ENCODE results near the gene LRBA.
A peak's percentile ranks its signal among the peaks of the same experiment; 100 is the strongest.

Gene LRBA

GRCh38 chr4:150253416-150253815 lies 761.7 kb downstream of the LRBA start:
- Histone ChIP-seq H3K4me3 (ENCODE audit: low read depth in 1 of 2, low read length in 2 of 2) (no peak overlapping the region), H3K27me3 (ENCODE audit: control insufficient read depth in 1 of 2, insufficient read depth in 2 of 2, low read length in 2 of 2) (no peaks in the 10 kb centered on the region), H3K9ac (ENCODE audit: low read length) (no peak overlapping the region), H3K36me3 (ENCODE audit: insufficient read depth, low read length) (peaks cover 16% of the 10 kb centered on the region), H3K27ac (ENCODE audit: low read depth, low read length) (peak overlapping the region; percentile 8), H3K9me3 (ENCODE audit: low read length) (no peaks in the 10 kb centered on the region), H3K4me1 (ENCODE audit: insufficient read depth, low read length) (peaks cover 20% of the 10 kb centered on the region)

DNA sequence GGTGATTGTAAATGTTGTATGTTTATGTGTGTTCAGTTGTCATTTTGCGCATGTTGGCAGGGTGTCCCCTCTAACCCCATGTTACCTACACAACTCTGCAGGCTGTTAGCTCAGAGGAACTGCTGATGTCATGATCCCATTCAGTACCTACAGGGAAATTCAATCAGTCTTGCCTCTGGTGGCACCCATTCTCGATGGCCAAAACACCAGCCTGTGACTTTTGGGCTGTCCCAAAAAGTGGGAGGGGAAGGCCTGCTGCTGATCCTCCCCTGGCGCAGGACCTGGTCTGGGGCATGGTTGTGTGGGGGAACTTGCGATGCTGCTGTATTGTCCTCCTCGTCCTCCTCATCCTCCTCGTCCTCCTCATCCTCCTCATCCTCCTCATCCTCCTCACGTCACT lies 762.3 kb downstream of the LRBA start:
- H3K27ac ChIP-seq (ENCODE audit: low read depth, low read length): no peak overlapping the region
- H3K9ac ChIP-seq (ENCODE audit: low read length): no peak overlapping the region
- no peaks in the 10 kb centered on the region for H3K9me3 ChIP-seq (ENCODE audit: low read length)
- peaks cover 20% of the 10 kb centered on the region for H3K4me1 ChIP-seq (ENCODE audit: insufficient read depth, low read length)
- peaks cover 23% of the 10 kb centered on the region for H3K36me3 ChIP-seq (ENCODE audit: insufficient read depth, low read length)
- no peaks in the 10 kb centered on the region for H3K27me3 ChIP-seq (ENCODE audit: control insufficient read depth in 1 of 2, insufficient read depth in 2 of 2, low read length in 2 of 2)
- no peak overlapping the region for H3K4me3 ChIP-seq (ENCODE audit: low read depth in 1 of 2, low read length in 2 of 2)

DNA sequence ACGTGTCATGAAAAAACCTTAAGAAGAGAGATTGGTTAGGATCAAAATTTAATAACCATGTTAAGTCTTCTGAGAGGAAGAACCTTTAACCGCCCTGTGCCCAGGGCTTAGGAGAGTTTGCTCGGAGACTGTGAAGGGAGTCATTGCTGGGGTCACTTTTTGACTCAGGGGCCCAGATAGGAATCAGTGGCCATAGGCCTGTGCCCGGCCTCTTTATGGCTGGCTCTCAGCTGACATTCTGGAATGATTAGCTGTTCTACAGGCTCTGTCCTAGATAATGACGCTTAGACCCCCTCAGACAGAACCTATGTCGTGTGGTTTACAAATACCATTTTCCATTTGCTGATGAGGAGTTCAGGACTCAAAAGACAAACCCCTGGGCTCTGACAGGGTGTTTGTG lies 762.8 kb downstream of the LRBA start:
- Histone ChIP-seq H3K9me3 (ENCODE audit: low read length) (no peaks in the 10 kb centered on the region), H3K9ac (ENCODE audit: low read length) (no peak overlapping the region), H3K27me3 (ENCODE audit: control insufficient read depth in 1 of 2, insufficient read depth in 2 of 2, low read length in 2 of 2) (no peaks in the 10 kb centered on the region), H3K4me3 (ENCODE audit: low read depth in 1 of 2, low read length in 2 of 2) (no peak overlapping the region), H3K27ac (ENCODE audit: low read depth, low read length) (peak overlapping the region; percentile 10), H3K4me1 (ENCODE audit: insufficient read depth, low read length) (peaks cover 20% of the 10 kb centered on the region), H3K36me3 (ENCODE audit: insufficient read depth, low read length) (peaks cover 26% of the 10 kb centered on the region)

DNA sequence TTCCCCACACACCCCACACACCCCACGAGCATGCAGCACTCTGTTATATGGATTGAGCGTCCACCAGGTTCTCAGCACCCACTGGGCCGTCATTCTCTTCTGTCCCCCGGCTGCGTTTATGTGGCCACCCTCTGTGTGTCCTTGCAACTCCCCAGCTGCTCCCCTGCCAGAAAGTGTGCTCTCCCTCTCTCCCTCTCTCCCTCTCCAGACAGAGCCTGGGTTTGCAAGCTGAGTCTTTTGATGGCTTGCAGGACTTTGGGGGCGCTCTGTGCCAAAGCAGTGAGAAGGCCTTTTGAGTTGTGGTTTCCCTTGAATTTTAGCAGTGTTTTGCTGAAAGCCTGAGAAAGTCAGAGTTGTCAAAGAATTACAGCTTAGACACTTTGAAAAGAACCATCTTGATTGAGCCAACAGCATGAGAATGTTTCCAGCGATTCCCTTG lies 763.3 kb downstream of the LRBA start:
- Histone ChIP-seq H3K4me3 (ENCODE audit: low read depth in 1 of 2, low read length in 2 of 2) (no peak overlapping the region), H3K27me3 (ENCODE audit: control insufficient read depth in 1 of 2, insufficient read depth in 2 of 2, low read length in 2 of 2) (no peaks in the 10 kb centered on the region), H3K4me1 (ENCODE audit: insufficient read depth, low read length) (peaks cover 20% of the 10 kb centered on the region), H3K9me3 (ENCODE audit: low read length) (no peaks in the 10 kb centered on the region), H3K27ac (ENCODE audit: low read depth, low read length) (peak overlapping the region; percentile 10), H3K36me3 (ENCODE audit: insufficient read depth, low read length) (peaks cover 26% of the 10 kb centered on the region), H3K9ac (ENCODE audit: low read length) (no peak overlapping the region)

- Histone ChIP-seq H3K27me3 (ENCODE audit: control insufficient read depth in 1 of 2, insufficient read depth in 2 of 2, low read length in 2 of 2) (no peaks in the 10 kb centered on the region), H3K36me3 (ENCODE audit: insufficient read depth, low read length) (peaks cover 26% of the 10 kb centered on the region), H3K27ac (ENCODE audit: low read depth, low read length) (no peak overlapping the region), H3K9ac (ENCODE audit: low read length) (no peak overlapping the region), H3K9me3 (ENCODE audit: low read length) (no peaks in the 10 kb centered on the region), H3K4me3 (ENCODE audit: low read depth in 1 of 2, low read length in 2 of 2) (no peak overlapping the region), H3K4me1 (ENCODE audit: insufficient read depth, low read length) (peaks cover 20% of the 10 kb centered on the region)
Measured at GRCh38 chr4:150250998-150251651, 764.0 kb downstream of the LRBA start.

GRCh38 chr4:150250293-150250997 lies 764.6 kb downstream of the LRBA start:
- Histone ChIP-seq H3K9me3 (ENCODE audit: low read length) (no peaks in the 10 kb centered on the region), H3K9ac (ENCODE audit: low read length) (no peak overlapping the region), H3K4me3 (ENCODE audit: low read depth in 1 of 2, low read length in 2 of 2) (no peak overlapping the region), H3K27me3 (ENCODE audit: control insufficient read depth in 1 of 2, insufficient read depth in 2 of 2, low read length in 2 of 2) (no peaks in the 10 kb centered on the region), H3K27ac (ENCODE audit: low read depth, low read length) (no peak overlapping the region), H3K4me1 (ENCODE audit: insufficient read depth, low read length) (peaks cover 16% of the 10 kb centered on the region), H3K36me3 (ENCODE audit: insufficient read depth, low read length) (peaks cover 26% of the 10 kb centered on the region)

DNA sequence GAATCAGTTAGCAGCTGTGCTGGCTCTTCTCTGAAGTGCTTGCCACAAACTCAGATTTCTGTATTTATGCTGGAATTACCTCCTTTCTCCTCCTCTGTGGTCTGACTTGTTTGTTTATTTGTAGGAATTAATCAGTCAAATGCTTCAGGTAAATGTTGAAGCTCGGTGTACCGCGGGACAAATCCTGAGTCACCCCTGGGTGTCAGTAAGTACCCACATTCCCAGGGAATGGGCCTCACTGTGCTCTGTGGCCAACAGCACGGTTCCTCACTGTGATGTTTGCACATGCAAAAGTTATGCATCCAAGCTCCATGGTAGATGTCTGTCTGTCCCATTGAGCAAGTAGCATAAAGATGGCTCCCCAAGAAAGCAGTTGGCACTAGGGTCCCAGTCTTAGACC lies 766.9 kb downstream of the LRBA start:
- H3K9ac ChIP-seq (ENCODE audit: low read length): no peak overlapping the region
- no peaks in the 10 kb centered on the region for H3K27me3 ChIP-seq (ENCODE audit: control insufficient read depth in 1 of 2, insufficient read depth in 2 of 2, low read length in 2 of 2)
- H3K4me1 ChIP-seq (ENCODE audit: insufficient read depth, low read length): peaks cover 9% of the 10 kb centered on the region
- no peak overlapping the region for H3K4me3 ChIP-seq (ENCODE audit: low read depth in 1 of 2, low read length in 2 of 2)
- no peaks in the 10 kb centered on the region for H3K9me3 ChIP-seq (ENCODE audit: low read length)
- H3K36me3 ChIP-seq (ENCODE audit: insufficient read depth, low read length): peaks cover 18% of the 10 kb centered on the region
- no peak overlapping the region for H3K27ac ChIP-seq (ENCODE audit: low read depth, low read length)

GRCh38 chr4:150247184-150247583 lies 767.9 kb downstream of the LRBA start:
- Histone ChIP-seq H3K9ac (ENCODE audit: low read length) (no peak overlapping the region), H3K36me3 (ENCODE audit: insufficient read depth, low read length) (peaks cover 18% of the 10 kb centered on the region), H3K4me3 (ENCODE audit: low read depth in 1 of 2, low read length in 2 of 2) (no peak overlapping the region), H3K27ac (ENCODE audit: low read depth, low read length) (no peak overlapping the region), H3K27me3 (ENCODE audit: control insufficient read depth in 1 of 2, insufficient read depth in 2 of 2, low read length in 2 of 2) (no peaks in the 10 kb centered on the region), H3K9me3 (ENCODE audit: low read length) (no peaks in the 10 kb centered on the region), H3K4me1 (ENCODE audit: insufficient read depth, low read length) (peaks cover 6% of the 10 kb centered on the region)

DNA sequence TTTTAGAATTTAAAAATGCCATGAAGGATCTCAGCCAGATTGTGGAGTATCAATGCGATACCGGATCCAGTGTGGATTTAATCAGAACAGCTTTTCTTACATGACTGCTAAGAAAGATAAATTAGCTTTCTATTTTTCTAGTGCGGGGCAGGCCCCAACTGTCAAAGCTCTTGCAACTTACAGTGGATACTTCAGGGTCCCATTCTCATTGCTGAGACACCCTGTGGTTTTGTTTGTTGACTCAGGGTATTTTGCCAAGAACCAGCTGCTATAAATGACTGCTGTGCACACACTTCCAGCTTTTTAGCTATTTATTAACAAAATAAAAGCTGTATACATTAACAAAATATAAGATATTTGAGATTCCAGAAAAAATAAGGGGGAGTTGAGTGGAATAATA lies 770.5 kb downstream of the LRBA start:
- H3K9ac ChIP-seq (ENCODE audit: low read length): no peak overlapping the region
- H3K36me3 ChIP-seq (ENCODE audit: insufficient read depth, low read length): peaks cover 18% of the 10 kb centered on the region
- H3K27me3 ChIP-seq (ENCODE audit: control insufficient read depth in 1 of 2, insufficient read depth in 2 of 2, low read length in 2 of 2): no peaks in the 10 kb centered on the region
- H3K4me3 ChIP-seq (ENCODE audit: low read depth in 1 of 2, low read length in 2 of 2): no peak overlapping the region
- H3K27ac ChIP-seq (ENCODE audit: low read depth, low read length): no peak overlapping the region
- H3K9me3 ChIP-seq (ENCODE audit: low read length): no peaks in the 10 kb centered on the region
- no peaks in the 10 kb centered on the region for H3K4me1 ChIP-seq (ENCODE audit: insufficient read depth, low read length)

DNA sequence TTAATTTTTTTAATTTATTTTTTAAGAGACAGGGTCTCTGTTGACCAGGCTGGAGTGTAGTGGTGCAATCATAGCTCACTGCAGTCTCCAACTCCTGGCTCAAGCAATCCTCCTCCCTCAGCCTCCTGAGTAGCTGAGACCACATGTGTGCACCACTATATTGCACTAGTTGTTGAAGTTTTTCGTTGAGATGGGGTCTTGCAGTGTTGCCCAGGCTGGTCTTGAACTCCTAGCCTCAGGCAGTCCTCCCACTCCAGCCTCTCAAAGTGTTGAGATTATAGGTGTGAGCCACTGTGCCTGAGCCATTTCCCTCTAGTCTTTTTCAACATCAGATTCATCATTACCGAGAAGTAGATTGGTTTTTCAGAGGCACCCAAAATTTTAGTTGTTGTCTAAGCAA lies 771.2 kb downstream of the LRBA start:
- H3K4me3 ChIP-seq (ENCODE audit: low read depth in 1 of 2, low read length in 2 of 2): no peak overlapping the region
- H3K36me3 ChIP-seq (ENCODE audit: insufficient read depth, low read length): peaks cover 15% of the 10 kb centered on the region
- no peak overlapping the region for H3K9ac ChIP-seq (ENCODE audit: low read length)
- H3K27me3 ChIP-seq (ENCODE audit: control insufficient read depth in 1 of 2, insufficient read depth in 2 of 2, low read length in 2 of 2): no peaks in the 10 kb centered on the region
- H3K27ac ChIP-seq (ENCODE audit: low read depth, low read length): no peak overlapping the region
- H3K9me3 ChIP-seq (ENCODE audit: low read length): no peaks in the 10 kb centered on the region
- H3K4me1 ChIP-seq (ENCODE audit: insufficient read depth, low read length): no peaks in the 10 kb centered on the region

- H3K9me3 ChIP-seq (ENCODE audit: low read length): no peaks in the 10 kb centered on the region
- H3K27ac ChIP-seq (ENCODE audit: low read depth, low read length): no peak overlapping the region
- H3K27me3 ChIP-seq (ENCODE audit: control insufficient read depth in 1 of 2, insufficient read depth in 2 of 2, low read length in 2 of 2): no peaks in the 10 kb centered on the region
Measured at GRCh38 chr4:150242820-150243458, 772.1 kb downstream of the LRBA start.

More at GRCh38 chr4:150242820-150243458, 772.1 kb downstream of the LRBA start:
- no peak overlapping the region for H3K9ac ChIP-seq (ENCODE audit: low read length)
- H3K4me3 ChIP-seq (ENCODE audit: low read depth in 1 of 2, low read length in 2 of 2): no peak overlapping the region
- H3K36me3 ChIP-seq (ENCODE audit: insufficient read depth, low read length): peaks cover 5% of the 10 kb centered on the region
- H3K4me1 ChIP-seq (ENCODE audit: insufficient read depth, low read length): no peaks in the 10 kb centered on the region
